ENCODE results near the gene ASAP3. TPM values are rescaled to one million over a fixed set of nuclear protein-coding genes. Genes with fewer than 3 reads are reported as not detected.
A peak's percentile ranks its signal among the peaks of the same experiment; 100 is the strongest.

The ASAP3 gene
- total RNA-seq, 1 donor from 2014 or later = 16.7 TPM

DNA sequence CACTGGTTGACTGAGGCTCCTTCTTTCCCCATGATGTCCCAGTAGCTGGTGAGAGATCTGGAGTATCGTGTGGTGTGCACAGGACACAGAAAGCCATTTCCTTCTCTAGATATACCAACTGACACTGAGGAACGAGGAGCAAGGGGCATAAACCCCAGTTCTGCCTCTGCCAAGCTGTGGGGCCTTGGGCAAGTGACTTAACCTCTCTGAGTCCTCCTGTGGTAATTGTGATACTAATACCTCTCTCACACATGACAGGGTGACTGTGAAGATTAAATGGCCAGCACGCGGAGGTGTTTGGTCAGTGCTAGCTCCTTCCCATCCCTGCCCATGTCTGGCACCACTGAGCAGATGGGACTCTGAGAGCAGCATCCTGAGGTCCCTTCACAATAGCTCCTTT is 33.1 kb downstream of the ASAP3 start:
- no peak for ATAC-seq
- no peak for DNase-seq (ENCODE audit: low spot score)

DNA sequence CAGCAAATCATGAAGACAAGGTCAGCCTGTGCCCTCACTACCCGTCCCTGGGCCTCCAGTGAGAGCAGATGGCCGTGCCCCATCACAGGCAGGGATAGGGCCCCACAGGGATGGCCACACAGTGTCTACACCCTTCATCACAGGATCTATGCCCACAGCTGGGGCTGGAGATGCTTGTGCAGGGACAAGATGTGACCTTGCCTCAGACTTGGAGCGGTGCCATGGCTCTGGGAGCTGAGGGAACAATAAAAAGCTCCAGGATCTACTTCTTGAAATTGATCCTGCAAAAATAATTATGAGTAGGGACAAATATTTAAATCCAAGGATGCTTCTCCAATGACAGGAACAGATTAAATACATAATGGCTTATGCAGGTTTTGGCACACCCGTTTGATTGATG is 34.0 kb downstream of the ASAP3 start:
- DNase-seq (ENCODE audit: low spot score) (no peak), ATAC-seq (no peak)

DNA sequence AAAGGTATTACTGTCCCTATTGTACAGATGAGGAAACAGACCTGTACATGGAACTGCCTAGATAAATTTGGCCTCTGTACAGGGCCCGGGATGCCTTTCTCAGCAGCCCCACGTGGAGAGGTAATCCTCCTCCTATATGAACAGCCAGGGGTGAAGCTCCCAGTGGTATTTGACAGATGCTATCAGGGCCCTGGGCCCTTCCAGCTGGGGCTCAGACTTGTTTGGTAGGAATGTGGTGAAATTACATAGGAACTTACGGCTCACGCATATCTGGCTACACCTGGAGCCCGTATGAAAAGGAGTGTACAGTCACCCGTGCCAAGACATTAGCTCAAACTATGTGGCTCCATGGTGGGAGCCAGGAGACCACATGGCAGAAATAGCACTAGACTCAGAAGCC is 34.7 kb downstream of the ASAP3 start:
- DNase-seq (ENCODE audit: low spot score) (no peak), ATAC-seq (no peak)

DNA sequence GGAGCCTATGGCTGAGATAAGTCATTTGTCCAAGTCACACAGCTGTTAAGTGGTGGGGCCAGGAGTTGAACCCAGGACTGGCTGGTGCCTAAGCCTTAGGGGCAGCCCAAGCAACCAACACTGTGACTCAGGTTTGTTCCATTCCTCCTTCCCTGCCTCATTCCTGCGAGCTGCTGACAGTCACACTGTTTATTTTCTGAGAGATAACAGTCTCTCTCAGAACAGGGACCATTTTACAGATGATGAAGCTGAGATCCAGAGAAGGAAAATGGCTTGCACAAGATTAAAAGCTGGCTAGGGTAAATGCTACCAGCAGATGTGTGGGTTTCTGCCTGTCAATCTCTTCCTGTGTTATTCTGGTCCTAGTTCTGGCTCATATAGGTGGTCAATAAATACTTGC is 35.1 kb downstream of the ASAP3 start:
- DNase-seq (ENCODE audit: low spot score) (no peak), ATAC-seq (no peak)

DNA sequence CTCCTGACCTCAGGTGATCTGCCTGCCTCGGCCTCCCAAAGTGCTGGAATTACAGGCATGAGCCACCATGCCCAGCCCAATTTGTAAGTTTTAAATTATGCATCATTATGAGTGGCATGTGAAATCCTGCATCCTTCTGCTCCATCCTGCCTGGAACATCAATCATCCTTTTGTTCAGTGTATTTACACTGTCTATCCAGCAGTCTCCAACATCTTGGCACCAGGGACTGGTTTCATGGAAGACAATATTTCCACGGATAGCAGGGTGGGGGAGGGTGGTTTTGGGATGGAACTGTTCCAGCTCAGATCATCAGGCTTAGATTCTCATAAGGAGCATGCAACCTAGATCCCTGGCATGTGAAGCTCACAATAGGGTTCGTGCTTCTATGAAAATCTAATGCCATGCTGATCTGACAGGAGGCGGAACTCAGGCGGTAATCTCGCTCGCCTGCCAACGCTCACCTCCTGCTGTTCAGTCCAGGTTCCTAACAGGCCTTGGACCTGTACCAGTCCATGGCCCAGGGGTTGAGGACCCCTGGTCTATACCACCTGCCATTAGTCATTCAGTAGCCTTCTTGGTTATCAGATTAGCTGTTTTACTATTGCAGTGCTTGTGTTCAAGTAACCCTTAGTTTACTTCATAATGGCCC is 37.2 kb downstream of the ASAP3 start:
- ATAC-seq = no peak

DNA sequence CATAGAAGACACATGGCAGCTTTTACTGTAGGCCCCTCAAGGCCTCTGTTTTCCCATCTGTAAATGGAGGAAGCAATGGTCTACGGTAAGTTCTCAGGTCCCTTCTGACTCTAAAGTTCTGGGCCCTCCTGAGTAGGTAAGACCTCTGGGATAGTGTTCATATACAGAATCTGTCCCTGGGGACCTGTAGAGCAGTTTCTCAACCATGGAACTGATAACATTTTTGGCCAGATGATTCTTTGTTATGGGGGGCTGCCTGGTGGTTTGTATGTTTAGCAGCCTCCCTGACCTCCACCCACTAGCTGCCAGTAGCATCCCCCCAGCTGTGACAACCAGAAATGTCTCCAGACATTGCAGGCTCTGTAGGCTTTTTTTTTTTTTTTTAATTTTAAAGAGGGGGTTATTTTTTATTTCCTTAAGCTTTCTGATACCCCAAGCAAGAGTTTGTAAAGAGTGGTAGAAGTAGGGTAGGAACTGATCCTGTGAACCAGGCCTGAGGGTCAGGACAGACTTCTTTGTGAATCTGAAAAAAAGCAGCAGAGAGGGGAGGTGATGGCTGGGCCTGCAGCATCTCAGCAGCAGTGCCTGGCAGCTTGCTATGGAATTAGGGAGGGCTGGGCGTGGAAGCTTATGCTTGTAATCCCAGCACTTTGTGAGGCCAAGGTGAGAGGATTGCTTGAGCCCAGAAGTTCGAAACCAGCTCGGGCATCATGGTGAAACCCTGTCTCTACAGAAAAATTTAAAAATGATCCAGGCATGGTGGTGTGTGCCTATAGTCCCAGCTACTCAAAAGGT is 39.2 kb downstream of the ASAP3 start:
- DNase-seq (ENCODE audit: low spot score) (no peak), ATAC-seq (peak; percentile 24)

More for the DNA sequence above, 37.2 kb downstream of the ASAP3 start:
- no peak for DNase-seq (ENCODE audit: low spot score)

DNA sequence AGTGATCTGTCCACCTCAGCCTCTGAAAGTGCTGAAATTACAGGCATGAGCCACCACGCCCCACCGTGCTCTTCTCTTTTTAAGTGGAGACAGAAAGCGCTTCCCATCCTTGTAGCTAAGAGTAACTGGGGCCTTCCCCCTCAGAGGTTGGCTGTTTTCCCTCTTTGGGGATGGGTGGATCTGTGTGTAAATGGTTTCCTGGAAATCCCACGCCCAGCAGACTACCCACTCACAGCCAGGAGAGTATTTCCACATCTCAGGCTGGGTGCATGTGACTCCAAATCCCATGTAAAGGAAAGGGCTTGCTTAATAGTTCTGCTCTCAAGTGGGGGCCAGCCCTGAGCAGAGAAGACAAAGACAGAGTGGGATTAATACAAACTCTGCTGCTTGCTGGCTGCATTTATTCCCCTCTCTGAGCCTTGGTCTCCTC is 39.9 kb downstream of the ASAP3 start:
- DNase-seq (ENCODE audit: low spot score) = peak; percentile 93
- peak; percentile 85 for ATAC-seq

DNA sequence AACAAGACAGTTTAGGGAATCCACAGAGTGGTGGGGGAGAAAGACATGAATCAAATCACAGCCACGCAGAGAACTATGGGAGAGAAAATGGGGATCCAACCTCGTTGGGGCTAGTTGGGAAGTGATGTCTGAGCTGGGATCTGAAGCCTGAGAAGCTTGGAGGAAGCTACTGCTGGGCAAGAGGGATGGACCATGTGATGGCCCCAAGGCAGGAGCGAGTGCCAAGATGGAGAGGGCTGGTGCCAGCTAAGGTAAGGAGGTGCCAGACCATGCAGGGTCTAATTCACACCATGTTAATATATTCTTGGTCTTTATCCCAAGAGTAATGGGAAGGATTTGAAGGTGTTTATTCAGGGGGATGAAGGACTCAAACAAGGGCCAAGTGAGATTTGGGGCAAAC is 41.2 kb downstream of the ASAP3 start:
- ATAC-seq = no peak

DNA sequence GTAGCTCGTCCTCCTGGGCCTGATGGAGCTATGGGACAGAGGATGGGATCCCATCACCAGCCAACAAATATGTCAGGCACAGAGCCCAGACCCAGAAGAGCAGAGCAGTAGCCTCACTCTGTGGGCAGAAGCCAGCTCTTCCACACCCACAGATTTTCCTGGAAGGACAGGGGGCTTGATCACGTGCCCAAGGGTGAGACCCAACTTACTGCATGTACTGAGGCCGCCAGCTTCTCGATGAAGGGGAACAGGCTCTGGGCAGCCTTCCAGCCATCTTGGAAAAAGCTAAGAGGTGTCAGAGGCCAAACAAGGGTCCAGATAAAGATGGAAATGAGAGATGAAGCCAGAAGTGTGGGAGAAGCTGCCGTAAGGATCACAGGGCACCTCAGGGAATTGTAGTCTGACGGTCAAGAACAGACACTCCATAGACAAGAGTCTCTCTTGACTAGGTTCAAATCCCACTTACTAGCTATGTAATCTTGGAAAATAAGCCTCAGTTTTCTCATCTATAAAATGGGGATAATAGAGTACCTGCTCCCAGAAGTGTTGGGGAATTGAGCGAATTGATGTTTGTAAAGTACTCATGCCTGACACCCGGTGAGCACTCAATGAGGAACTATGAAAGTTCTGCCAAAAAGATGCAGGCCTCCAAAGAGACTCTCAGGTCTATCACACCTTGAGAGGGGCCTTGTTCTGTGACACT is 42.4 kb downstream of the ASAP3 start:
- no peak for DNase-seq (ENCODE audit: low spot score)
- ATAC-seq = no peak

More for the DNA sequence above, 41.2 kb downstream of the ASAP3 start:
- DNase-seq (ENCODE audit: low spot score) = no peak

DNA sequence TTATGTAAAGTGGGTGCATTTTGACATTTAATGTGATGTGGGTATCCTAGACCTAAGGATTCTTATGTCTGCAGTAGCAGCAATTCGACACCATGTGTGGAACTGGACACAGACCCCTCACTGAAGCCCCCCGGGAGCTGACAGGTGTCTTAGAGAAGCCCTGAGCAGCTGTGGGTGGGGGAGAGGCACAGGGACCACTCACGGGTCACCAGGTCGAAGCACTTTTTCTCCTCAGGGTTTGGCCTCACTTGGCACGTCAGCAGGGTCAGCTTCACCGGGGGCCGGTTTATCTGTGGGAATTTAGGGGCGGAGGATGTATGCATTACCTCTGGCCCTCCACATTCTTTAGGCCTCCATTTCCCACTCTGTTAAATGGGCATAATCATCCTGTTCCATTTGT is 45.4 kb downstream of the ASAP3 start:
- DNase-seq (ENCODE audit: low spot score) = no peak
- ATAC-seq = no peak

DNA sequence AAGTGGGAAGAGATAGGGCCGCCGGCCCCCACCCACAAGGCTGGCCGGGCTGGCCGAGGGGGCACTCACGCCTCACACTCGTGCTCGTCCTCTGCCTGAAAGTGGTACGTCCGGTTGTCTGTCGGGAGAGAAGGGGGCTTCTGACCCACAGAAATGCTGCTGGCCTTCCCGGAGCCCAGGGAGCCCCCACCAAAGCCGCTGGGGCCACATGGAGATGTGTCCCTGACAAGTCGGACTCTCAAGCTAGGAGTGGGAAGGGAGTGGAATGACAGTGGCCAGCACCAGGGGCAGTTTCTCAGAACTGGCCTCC is 46.7 kb downstream of the ASAP3 start:
- ATAC-seq (no peak), DNase-seq (ENCODE audit: low spot score) (no peak)

DNA sequence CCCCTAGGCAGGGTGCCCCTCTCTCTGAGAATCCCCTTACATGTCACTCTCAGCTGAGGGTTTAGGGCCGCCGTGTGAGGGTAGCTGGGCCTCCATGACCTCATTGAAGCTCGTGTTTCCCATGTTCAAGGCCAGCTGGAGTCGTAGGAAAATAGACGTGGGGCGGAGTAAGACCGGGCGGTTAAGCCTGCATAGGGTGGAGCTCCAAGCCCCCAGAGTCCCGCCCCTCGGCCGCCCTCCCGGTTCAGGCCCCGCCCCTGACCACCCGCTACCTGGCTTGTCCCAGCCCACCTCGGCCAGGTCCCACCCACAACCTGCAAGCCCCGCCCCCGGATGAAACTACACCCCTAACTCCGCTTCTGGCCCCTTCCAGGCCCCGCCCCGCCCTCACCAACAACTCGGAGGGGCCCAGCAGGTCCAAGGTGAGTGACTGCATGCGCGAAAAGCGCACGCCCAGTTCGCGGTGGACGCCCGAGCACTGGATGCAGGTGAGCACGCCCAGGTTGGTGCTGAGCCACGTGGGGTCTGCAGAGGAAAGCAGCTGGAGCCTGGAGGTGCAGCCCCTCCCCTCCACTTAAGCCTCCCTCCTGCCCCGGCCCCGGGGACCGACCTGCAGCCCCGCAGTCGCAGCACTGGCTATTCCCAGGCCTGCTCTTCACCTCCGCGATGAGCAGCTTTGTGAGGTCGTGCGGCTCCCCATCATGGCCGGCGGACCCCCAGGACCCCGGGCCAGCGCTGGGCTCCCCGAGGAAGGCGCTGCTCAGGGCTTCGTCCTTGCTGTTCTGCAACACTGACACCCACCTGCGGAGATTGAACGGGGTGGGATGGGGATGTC is 47.2 kb downstream of the ASAP3 start:
- no peak for DNase-seq (ENCODE audit: low spot score)
- ATAC-seq = no peak

DNA sequence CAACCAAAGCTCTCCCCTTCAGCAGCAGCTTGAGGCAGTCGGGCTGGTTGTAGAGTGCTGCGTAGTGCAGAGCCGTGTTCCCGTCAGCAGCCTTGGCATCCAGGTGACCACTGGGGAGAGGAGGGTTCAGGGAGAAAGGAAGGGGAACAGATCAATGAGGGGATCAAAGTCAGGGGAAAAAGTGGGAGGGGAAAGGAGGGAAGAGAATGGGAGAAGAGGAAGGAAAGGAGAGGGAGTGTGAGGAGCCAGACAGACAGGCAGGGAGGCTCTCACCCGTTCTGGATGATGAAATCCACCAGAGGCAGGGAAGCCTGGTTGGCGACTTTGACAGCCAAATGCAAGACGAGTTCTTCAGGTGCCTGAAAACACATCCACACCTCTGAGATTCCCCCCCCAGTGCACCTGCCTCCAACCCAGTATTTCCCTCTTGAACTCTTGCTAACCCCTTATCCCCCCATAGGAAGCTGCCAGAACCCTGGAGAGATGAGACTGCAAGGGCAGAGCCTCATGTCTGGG is 49.7 kb downstream of the ASAP3 start:
- DNase-seq (ENCODE audit: low spot score) (no peak), ATAC-seq (no peak)

DNA sequence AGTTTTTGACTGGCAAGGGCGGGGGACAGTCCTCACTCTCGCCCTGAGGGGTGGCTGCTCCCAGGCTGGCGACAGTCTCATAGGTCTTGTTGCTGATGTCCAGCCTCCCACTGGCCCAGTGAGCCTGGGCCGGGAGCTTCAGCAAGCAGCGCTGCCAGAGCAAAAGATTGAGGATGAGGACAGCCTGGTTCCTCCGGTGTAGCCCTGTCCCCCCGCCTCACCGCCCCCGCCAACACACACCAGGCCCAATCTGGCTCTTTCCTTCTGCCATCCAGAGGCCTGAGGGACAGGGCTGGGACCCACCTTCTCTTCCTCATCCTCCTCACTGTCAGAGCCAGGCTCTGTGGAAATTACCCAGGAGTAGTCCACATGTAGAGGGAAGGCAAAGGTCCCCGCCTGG is 50.9 kb downstream of the ASAP3 start:
- DNase-seq (ENCODE audit: low spot score) = no peak
- ATAC-seq = no peak

DNA sequence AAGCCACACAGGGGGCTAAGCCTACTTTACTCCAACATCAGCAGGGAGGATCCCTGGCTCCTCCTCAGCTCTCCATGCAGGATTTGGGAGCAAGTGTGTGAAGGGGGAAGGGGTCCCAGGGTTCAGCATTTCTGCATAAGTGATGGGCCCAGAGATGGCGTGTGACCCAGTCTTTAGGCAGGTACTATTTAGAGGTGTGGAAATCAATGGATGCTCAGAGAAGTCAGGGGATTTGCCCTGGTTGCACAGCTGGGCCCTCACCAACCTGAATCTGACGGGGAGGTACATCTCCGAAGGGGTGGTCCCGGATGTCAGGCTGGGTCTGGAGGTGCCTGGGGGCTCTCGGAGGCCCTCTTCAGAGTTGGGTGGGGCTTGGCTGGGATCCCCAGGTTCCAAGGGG is 52.5 kb downstream of the ASAP3 start:
- ATAC-seq (no peak), DNase-seq (ENCODE audit: low spot score) (no peak)

DNA sequence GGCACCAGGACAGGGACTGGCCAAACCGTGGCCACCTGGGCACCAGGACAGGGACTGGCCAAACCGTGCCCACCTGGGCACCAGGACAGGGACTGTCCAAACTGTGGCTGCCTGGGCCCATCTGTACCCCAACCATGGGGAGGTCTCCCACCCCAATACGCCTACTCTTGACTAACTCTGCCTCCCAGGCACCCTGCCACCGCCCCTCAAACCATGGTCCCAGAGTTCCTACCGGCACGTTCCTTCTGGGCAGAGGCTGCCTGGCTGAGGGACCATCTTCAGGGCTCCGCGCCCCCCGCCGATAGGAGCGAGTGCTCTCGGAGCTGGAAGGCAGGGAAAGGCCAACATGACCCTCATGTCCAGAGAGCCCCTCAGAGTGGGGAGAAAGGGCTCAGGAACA is 53.2 kb downstream of the ASAP3 start:
- no peak for DNase-seq (ENCODE audit: low spot score)
- ATAC-seq = no peak

DNA sequence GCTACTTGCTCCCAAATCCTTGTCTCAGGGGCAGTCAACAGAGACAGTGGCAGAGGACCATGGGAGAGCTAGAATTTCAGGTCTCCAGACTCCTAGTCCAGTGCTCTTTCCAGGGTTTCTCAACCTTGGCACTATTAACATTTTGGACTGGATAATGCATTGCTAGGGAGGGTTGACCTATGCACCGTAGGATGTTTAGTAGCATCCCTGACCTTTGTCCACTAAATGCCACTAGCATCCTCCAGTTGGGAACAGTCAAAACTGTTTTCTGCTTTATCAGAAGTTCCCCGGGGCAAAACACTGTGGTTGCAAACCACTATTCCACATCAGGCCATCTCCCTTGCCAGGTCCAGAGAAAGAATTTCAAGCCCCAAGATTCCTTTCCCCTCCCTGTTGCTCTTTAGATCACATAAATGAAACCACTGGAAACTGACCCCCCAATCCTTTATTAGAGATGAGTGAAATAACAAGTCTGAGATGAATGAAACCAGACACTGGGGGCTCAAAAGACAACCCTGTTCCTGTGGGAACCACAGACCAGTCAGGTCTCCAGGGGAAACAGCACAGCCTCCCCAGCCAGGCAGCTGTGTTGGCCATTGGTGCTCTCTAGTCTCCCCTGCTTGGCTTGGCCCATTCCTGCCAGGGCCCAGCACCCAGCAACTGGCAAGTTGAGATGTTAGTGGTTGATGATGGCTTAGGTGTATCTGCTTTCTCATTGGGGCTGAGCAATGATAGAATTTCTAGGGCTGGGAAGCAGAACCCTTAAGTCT is 55.7 kb downstream of the ASAP3 start:
- DNase-seq (ENCODE audit: low spot score) = no peak
- ATAC-seq = no peak

DNA sequence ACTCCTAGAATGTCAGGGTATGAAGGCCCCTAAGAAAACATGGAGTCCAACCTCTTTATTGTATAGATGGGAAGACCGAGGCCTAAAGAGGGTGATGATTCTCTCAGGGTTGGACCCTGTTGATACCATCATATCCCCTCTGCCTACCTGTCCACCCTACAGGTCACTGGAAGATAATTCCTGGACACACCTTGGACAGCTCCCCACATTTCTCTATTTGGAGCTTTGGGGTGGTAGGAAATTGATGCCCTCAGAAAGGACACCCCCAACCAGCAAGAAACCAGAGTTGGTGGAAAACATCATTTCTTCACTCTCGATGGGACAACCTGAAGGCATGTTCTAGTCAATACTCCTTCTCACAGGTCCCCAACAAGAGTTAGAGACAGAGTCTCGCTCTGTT is 56.4 kb downstream of the ASAP3 start:
- no peak for DNase-seq (ENCODE audit: low spot score)
- no peak for ATAC-seq

DNA sequence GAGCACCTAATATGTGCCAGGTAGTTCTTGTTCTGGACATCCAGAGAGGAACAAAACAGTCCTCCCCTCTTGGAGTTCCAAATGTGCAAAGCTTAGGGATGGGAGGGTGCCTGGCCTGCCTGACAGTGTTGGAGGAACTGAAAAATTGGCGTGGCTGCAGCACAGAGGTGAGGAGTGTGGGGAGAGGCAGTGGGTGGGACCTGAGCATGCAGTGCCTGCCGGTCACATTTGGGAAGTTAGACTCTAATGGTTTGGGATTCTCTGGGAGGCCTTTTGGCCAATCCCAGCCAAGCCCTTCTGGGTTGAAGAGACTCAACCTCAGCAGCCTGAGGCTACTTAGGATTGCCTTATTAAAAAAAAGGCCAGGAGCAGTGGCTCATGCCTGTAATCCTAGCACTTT is 57.2 kb downstream of the ASAP3 start:
- DNase-seq (ENCODE audit: low spot score) = no peak
- ATAC-seq = no peak

DNA sequence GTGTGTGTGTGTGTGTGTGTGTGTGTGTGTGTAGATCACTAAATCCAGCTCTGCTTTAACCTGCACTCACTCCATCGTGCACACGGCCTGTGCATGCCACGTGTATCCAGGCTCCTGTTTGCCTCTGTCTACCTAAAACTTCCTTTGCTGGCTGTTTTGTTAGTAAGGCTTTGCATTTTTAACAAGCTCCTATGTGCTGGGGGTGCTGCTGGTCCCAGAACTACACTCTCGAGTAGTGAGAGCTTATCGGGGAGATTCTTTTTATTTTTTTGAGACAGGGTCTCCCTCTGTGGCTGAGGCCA is 58.8 kb downstream of the ASAP3 start:
- DNase-seq (ENCODE audit: low spot score) (no peak), ATAC-seq (no peak)

All from left lobe of liver (tissue), 2 donors.